Liver (tissue), 3 donors: ENCODE measurements around the gene SLC8A1.

Source experiments
- CTCF ChIP-seq: fragments of 150-350 bp; IDR thresholded peaks from 2 replicates; pipeline ENCODE4 v1.5.1; 2017; ENCODE audit warnings: improper control_type of control experiment, low read depth, low read length; ENCODE audit not compliant: missing input control
- GABPA ChIP-seq, 2 donors: IDR thresholded peaks in 1 of 2; conservative IDR thresholded peaks in 1 of 2; 2 replicates each; pipeline ENCODE4 v1.6.1; 2016; ENCODE audit warnings: antibody characterized with exemption in 2 of 2, mild to moderate bottlenecking in 1 of 2, moderate library complexity in 1 of 2
- ZBTB33 ChIP-seq: IDR thresholded peaks from 2 replicates; pipeline ENCODE4 v1.6.1; 2016; ENCODE audit warnings: antibody characterized with exemption
- TF ChIP-seq, protein P1 (sequence below): IDR thresholded peaks from 2 replicates; pipeline ENCODE4 v1.6.1; 2016; ENCODE audit warnings: antibody characterized with exemption
- donor health status: healthy.
- donor health status: healthy.

GRCh38 chr2:40388161-40388560 is 63.7 kb downstream of the SLC8A1 start:
- TF ChIP-seq CTCF: no peak
- TF ChIP-seq ZBTB33: no peak
- no peak for TF ChIP-seq GABPA (IDR thresholded peaks at IDR 0.05 in 1 of 2, conservative IDR thresholded peaks at IDR 0.05 in 1 of 2)
- TF ChIP-seq, protein P1, sequence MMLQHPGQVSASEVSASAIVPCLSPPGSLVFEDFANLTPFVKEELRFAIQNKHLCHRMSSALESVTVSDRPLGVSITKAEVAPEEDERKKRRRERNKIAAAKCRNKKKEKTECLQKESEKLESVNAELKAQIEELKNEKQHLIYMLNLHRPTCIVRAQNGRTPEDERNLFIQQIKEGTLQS: no peak
